GM21367 (cell line): ENCODE results near the gene CENPF.

ENCODE experiments used
- ATAC-seq: cut with Tn5 transposase; IDR thresholded peaks from one replicate; pipeline ENCODE4 v1.9.1; 2021; ENCODE audit not compliant: unreplicated experiment

CENPF gene

GRCh38 chr1:214707306-214708087, 104.5 kb downstream of the CENPF start:
- ATAC-seq, result no peak

- ATAC-seq, result no peak
These were observed 105.4 kb downstream of the CENPF start for GRCh38 chr1:214708321-214708955.

GRCh38 chr1:214709241-214709640, 106.2 kb downstream of the CENPF start:
- no peak for ATAC-seq

- no peak for ATAC-seq
These were observed 109.7 kb downstream of the CENPF start for GRCh38 chr1:214712737-214713136.
